Fibroblast of gingiva (primary cell): ENCODE measurements around the gene SLC25A22.
A peak's percentile ranks its signal among the peaks of the same experiment; 100 is the strongest.

Experiments used
- DNase-seq: peaks from one replicate; pipeline ENCODE4 v3.0.0-alpha.2; 2011; ENCODE audit warnings: low read depth

SLC25A22 gene

DNA sequence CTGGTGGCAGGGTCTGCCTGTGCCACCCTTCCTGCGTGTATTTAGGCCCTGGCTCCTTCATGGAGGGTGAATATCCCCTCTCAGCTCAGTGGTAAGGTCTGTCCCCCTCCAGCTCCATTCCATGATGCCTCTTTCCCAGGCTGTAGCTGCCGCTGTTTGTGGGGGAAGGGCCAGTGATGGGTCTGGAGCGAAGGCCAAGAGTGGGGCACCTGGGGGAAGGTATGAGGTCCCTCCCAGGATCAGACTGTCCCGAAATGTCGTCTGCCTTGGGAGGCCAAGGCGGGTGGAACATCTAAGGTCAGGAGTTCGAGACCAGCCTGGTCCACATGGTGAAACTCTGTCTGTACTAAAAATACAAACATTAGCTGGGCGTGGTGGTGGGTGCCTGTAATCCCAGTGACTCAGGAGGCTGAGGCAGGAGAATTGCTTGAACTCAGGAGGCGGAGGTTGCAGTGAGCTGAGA lies 35.8 kb upstream of the SLC25A22 start:
- no peak for DNase-seq

- peak; percentile 49 for DNase-seq
Observed at GRCh38 chr11:833114-833791, 35.2 kb upstream of the SLC25A22 start.

- peak; percentile 47 for DNase-seq
Observed at GRCh38 chr11:832529-833113, 34.5 kb upstream of the SLC25A22 start, which contains the start of gene CD151. Gene CD151, plus strand, starts transcription at chr11:832952. Its CDS starts 3,118 bp downstream, at chr11:836070.

DNA sequence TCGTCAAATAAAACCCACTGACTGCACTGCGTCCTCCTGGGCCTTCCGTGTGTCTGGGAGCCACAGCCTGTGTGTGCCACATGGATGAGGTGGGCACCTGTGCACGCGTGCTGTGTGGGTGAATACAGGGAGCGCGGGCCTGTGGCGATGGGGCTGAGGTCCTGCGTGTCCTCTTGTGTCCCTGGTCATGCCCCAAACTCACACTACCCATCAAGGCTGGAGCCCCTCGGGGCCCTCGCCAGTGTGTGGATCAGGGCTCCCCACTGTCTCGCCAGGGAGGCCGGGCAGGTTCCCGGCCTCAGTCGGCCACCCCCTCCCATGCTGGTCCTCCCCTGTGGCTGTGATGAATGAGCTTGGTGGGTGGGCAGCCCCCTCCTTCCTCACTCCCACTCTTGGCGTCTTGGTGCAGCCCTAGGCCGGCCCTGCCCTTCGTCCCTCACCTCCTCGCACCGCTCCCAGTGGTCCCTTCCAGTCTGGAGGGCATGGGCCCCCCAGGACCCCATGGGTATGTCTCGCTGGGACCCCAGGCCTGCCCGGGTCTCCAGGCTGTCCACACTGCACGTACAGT lies 34.0 kb upstream of the SLC25A22 start:
- no peak for DNase-seq

DNA sequence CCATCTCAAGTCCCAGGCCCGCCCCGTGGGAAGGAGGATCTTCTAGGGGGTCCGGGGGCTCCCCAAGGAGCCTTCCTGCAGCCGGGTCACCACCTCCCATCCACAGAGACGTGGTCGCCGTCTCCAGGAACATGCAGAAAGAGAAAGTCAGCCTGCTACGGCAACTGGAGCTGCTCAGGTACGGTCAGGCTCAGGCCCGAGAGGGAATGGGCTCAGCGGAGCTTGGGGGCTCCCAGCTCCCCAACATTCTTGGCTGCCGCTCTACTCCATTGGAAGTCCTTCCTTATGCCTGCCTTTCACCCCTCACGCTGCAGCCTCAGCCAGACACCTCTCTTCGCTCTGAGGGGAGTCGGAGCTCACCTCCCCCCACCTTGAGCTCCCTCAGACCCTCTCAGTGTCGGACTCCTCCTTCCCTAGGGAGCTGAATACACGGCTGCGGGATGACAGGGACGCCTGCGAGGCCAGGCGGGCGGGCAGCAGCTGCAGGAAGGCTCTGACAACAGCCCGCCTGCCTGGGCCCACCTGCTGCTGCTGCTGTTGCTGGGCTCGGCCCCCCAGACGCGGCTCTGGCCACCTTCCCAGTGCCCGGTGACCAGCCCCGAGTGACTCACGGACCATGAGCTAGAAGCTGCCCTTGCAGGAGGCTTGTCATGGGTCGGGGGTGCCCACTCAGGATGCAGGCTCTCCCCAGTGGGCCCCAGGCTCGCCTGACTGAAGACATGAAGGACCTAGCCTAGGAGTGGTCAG lies 33.2 kb upstream of the SLC25A22 start:
- no peak for DNase-seq

- DNase-seq, result peak; percentile 23
Observed at GRCh38 chr11:830295-831117, 32.4 kb upstream of the SLC25A22 start.

DNA sequence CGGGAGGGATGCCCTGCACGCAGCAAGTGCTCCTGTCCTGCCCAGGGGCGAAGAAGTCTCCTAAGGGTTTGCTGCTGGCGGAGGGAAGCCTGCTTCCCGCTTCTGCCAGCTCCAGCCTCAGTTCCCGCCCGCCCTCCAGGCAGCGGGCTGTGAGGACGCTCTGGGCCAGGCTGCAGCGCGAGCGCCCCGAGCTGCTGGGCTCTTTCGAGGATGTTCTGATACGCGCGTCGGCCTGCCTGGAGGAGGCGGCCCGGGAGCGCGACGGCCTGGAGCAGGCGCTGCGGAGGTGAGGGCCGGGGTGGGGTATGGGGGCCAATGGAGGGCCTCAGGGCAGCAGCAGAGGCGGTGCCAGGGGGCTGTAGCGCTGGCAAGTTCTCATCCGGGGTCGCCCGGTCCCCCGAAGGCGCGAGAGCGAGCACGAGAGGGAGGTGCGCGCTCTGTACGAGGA lies 31.8 kb upstream of the SLC25A22 start:
- DNase-seq, result no peak

- DNase-seq, result no peak
Observed at GRCh38 chr11:829176-829846, 31.2 kb upstream of the SLC25A22 start.

GRCh38 chr11:828506-829175 lies 30.6 kb upstream of the SLC25A22 start:
- DNase-seq, result no peak

- DNase-seq, result no peak
Observed at GRCh38 chr11:827897-828192, 29.8 kb upstream of the SLC25A22 start, which contains the start of gene CRACR2B. Gene CRACR2B, plus strand, starts transcription at chr11:827919. Its CDS starts 689 bp downstream, at chr11:828608.

DNA sequence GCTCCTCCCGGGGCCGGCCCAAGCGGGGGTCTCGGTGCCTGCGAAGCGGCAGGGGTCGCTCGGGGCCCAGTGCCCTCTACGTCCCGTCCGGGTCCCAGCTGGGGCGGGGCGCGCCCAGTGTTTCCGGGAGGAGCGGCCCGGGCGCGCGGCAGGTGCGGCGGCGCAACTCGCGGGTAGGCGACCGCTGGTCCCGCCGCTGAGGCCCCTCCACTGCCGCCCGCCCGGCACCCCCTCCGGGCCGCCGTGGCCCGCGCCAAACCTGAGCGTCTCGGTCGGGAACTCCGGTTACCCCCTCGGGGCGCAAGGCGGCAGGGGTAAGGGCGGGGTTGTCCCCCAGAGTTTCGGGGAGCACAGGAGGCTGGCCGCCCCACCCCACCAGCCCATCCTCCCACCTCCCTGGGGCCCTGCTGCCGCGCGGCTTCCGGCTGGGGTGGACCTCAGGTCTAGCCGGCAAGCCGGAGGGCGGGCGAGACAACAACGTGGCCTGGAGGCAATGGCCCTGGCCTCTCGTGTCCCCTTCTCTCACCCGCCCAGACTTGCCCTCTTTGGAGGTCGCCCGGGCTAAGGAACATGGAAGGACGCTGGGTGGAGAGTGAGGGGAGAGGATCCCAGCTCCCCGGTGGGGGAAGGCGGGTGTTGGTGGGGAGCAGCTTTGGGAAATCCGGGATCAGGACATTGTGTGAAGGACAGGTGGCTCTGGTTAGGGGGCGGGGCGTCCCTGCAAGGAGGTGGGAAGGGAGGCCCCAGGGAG lies 29.2 kb upstream of the SLC25A22 start:
- no peak for DNase-seq

DNA sequence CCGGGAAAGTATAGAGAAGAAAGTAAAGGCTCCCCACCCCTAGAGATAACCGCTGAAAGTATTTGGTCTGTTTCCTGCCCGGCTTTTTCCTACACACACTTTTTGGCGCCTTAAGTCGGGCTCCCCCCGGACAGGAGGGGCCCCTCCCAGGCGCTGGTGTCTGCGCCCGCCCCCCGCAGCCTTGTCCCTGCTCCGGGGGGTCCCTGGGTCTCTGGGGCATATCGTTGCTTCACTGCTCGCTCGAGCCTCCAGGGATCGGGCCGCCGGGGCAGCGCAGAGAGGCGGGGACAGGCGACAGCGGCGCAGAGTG lies 28.7 kb upstream of the SLC25A22 start:
- no peak for DNase-seq

DNA sequence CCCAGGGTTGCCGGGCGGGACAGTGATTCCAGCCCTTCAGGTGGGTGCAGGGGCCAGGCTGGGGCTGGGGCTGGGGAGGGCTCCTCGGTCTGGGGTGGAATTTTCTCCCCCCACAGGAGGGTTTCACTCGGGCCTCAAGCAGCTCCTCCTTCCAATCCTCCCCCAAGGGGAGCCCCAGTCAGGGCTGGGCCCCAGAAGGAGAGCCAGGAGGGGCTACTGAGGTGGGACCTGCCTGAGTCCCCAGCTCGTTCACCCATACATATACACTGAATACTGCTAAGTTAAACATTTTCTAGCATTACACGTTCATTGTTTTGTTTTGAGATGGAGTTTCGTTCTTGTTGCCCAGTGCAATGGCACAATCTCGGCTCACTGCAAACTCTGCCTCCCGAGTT lies 28.1 kb upstream of the SLC25A22 start:
- DNase-seq, result no peak

GRCh38 chr11:825366-826226 lies 27.5 kb upstream of the SLC25A22 start:
- no peak for DNase-seq

DNA sequence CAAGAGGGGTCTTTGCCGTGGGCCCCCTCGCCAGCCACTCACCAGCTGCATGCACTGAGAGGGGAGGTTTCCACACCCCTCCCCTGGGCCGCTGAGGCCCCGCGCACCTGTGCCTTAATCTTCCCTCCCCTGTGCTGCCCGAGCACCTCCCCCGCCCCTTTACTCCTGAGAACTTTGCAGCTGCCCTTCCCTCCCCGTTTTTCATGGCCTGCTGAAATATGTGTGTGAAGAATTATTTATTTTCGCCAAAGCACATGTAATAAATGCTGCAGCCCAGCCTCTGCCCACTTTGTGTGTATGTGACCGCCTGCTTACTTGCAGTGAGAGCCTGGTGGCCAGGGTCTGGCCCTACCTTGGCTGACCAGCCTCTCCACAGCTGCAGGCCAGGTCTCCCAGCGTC lies 26.9 kb upstream of the SLC25A22 start:
- DNase-seq, result no peak

- DNase-seq, result no peak
Observed at GRCh38 chr11:824292-824880, 26.3 kb upstream of the SLC25A22 start.

DNA sequence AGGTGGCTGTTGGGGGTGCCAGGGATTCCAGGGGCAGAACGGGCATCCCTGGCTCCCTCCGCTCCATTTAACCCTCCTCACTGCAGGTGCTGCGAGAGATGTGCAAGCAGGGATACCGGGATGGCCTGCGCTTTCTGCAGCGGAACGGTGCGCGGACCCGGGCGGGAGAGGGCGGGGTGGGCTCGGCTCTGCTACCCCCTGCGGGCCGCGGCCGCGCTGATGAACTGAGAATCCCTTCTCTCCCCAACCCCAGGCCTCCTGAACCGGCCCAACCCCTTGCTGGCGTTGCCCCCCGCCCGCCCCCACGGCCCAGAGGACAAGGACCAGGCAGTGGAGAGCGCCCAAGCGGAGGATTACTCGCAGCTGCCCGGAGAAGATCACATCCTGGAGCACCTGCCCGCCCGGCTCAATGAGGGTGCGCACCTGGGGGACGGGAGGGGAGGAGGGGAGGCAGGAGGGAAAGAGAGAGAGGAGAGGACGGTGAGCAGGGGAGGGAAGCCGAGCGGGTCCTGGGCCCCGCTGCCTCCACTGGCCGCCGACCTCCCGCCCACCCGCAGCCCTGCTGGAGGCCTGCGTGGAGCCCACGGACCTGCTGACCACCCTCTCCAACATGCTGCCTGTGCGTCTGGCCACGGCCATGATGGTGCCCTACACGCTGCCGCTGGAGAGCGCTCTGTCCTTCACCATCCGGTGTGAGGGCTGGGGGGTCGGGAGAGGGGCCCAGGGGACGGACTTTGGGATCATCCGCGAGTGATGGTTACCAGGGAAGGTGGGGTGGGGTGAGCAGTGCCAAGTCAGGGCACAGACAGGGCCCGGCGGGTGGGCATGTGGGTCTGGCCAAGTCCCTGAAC lies 25.6 kb upstream of the SLC25A22 start:
- DNase-seq, result no peak
